OCI-LY7 (cell line): Measurements from ENCODE around the gene CEPT1. TPM values are rescaled to one million over a fixed set of nuclear protein-coding genes. Genes with fewer than 3 reads are reported as not detected.

Experiments used
- BruUV-seq: library from RNA; stranded (reverse); fragments of 400-500 nt; replicated peaks from 2 replicates; lab custom pipeline; 2021; lab: Mats Ljungman, UMichigan
- CTCF ChIA-PET: fragments of 300-600 bp; sonication (Branson Sonifier 250); formaldehyde crosslinking; loops from one replicate; lab custom pipeline; 2022; ENCODE audit warnings: antibody characterized with exemption; ENCODE audit not compliant: unreplicated experiment; lab: Charles Lee
- POLR2A ChIA-PET: fragments of 300-600 bp; sonication (Branson Sonifier 250); formaldehyde crosslinking; loops from one replicate; lab custom pipeline; 2022; ENCODE audit warnings: antibody characterized with exemption; lab: Charles Lee
- DNase-seq: peaks from one replicate; pipeline ENCODE4 v3.0.0-alpha.2; 2015; ENCODE audit warnings: low spot score
- H2AFZ ChIP-seq: fragments of 200-600 bp; sonication (generic), shearing (Covaris generic); 2 replicates; pipeline ENCODE4 v1.6.1; 2014; ENCODE audit warnings: mild to moderate bottlenecking, antibody characterized with exemption, low read length, moderate library complexity
- H3K27ac ChIP-seq: fragments of 200-600 bp; sonication (generic); 2 replicates; pipeline ENCODE4 v1.5.1; 2014; ENCODE audit warnings: mixed run types, low read depth, mild to moderate bottlenecking, moderate library complexity, low read length, inconsistent platforms; ENCODE audit not compliant: poor library complexity, severe bottlenecking
- H3K36me3 ChIP-seq: fragments of 200-600 bp; sonication (generic); 2 replicates; pipeline ENCODE4 v1.6.1; 2014; ENCODE audit warnings: mild to moderate bottlenecking, antibody characterized with exemption, low read length, moderate library complexity, mixed read lengths; ENCODE audit not compliant: insufficient read depth
- H3K4me1 ChIP-seq: fragments of 200-600 bp; sonication (generic); 2 replicates; pipeline ENCODE4 v1.5.1; 2014; ENCODE audit warnings: mild to moderate bottlenecking, low read length; ENCODE audit not compliant: insufficient read depth, poor library complexity, severe bottlenecking
- H3K4me2 ChIP-seq: fragments of 200-600 bp; sonication (generic); 2 replicates; pipeline ENCODE4 v1.6.1; 2014; ENCODE audit warnings: mild to moderate bottlenecking, low read length
- H3K4me3 ChIP-seq: fragments of 200-600 bp; sonication (generic); 2 replicates; pipeline ENCODE4 v1.5.1; 2014; ENCODE audit warnings: mild to moderate bottlenecking, low read depth, low read length; ENCODE audit not compliant: poor library complexity, severe bottlenecking
- H3K79me2 ChIP-seq: fragments of 200-600 bp; sonication (generic); 2 replicates; pipeline ENCODE4 v1.6.1; 2016; ENCODE audit warnings: low read depth, mild to moderate bottlenecking, low read length, moderate library complexity, mixed read lengths; ENCODE audit not compliant: insufficient read depth
- H3K9me2 ChIP-seq: fragments of 200-600 bp; sonication (generic); 2 replicates; pipeline ENCODE4 v1.6.1; 2016; ENCODE audit warnings: mild to moderate bottlenecking, low read length, mixed read lengths; ENCODE audit not compliant: insufficient read depth
- H3K9me3 ChIP-seq: fragments of 200-600 bp; sonication (generic); 2 replicates; pipeline ENCODE4 v1.6.1; 2014; ENCODE audit warnings: mild to moderate bottlenecking, mixed run types, low read length, mixed read lengths
- H4K20me1 ChIP-seq: fragments of 200-600 bp; sonication (generic); 2 replicates; pipeline ENCODE4 v1.6.1; 2014; ENCODE audit warnings: mild to moderate bottlenecking, antibody characterized with exemption, low read length, moderate library complexity, mixed read lengths; ENCODE audit not compliant: insufficient read depth
- EZH2phosphoT487 ChIP-seq: fragments of 200-600 bp; sonication (generic); IDR thresholded peaks from 2 replicates; pipeline ENCODE4 v1.6.1; 2018; ENCODE audit warnings: low read depth, borderline replicate concordance, mild to moderate bottlenecking, mixed run types, antibody characterized with exemption, low read length, moderate library complexity, mixed read lengths
- intact Hi-C: fragments of 100-400 bp; cut with micrococcal nuclease; formaldehyde crosslinking; loops from one replicate; pipeline ENCODE4 v1.10.0; 2022; ENCODE audit not compliant: unreplicated experiment
- total RNA-seq, 2 experiments: library from RNA; depleted of rRNA in 1 of 2; stranded (reverse); fragments of >200 nt in 1 of 2; shearing (Covaris generic) in 1 of 2; gene quantifications; 2 replicates each; pipeline ENCODE4 v1.2.3, GENCODE V29; 2014 to 2022
- TF ChIP-seq, protein P1 (sequence below): fragments of 200-600 bp; sonication (generic); conservative IDR thresholded peaks from 2 replicates; pipeline ENCODE4 v1.5.1; 2014; ENCODE audit warnings: mild to moderate bottlenecking, antibody characterized with exemption, low read length, moderate library complexity, mixed read lengths

The CEPT1 gene
- total RNA-seq, 2 experiments from 2014 or later, result 44.9 to 59.0 TPM

DNA sequence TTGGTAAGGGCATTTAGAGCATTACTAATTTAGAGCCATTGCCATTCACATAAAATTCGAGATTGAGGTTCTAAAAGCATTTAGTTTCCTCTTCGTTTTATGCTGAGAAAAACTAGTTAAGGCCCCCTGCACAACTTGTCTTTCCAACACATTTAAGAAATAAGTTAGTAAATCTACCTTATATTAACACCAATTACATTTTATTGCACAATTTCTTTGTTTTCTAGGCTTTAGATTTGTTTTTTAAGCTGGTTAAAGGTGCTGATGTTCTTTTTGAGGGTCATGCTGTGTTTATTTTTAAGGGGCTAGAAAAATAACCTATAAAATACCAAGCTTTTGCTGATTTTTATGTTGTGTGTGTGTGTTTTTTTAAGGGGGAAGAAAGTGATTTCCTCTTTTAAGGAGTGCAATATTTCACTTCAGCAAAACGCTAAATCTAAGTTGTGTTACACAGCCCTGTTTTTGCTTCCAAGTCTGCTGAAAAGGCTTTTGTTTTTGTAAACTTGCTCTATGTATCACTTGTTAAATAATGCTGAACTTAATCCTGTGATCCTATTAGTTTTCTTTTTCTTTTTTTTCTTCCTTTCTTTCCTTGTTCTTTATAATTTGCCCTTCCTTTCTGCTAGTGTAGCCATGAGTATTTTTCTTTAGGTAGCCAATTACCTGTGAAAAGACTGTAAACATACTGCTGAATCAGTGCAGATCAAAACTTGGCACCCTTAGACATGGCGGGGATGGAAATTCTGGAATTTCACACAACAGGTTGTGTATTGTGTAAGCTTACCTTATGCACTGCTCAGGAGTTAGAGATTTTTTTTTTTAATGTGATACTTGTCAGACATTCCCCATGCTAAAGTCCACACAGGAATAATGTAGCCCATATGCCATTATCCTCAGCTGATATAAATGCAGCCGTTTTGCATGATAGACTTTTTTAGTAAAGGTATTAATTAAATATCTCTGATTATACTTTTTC, 1.5 kb downstream of the CEPT1 start:
- no peaks in the 10 kb centered on the region for H3K9me2 ChIP-seq
- H3K4me1 ChIP-seq, result peaks cover 57% of the 10 kb centered on the region
- POLR2A ChIA-PET, result interaction anchor here (0.6 to 9.5 kb wide), 14 partner anchors 9 to 372 kb away, joined by 3 to 114 read pairs (median 4); no protein-coding TSS in a partner anchor
- no peaks in the 10 kb centered on the region for H3K9me3 ChIP-seq
- peaks cover 90% of the 10 kb centered on the region for H3K79me2 ChIP-seq
- no peak for DNase-seq
- CTCF ChIA-PET, result no interaction called here
- peak overlapping the region; percentile 94 for H3K4me3 ChIP-seq
- H3K4me2 ChIP-seq, result peak overlapping the region; percentile 85
- intact Hi-C loops, result loop anchor here (5.0 kb wide), 2 partner anchors 61 to 266 kb away; partner anchors contain the start of gene DENND2D
- TF ChIP-seq, protein P1, sequence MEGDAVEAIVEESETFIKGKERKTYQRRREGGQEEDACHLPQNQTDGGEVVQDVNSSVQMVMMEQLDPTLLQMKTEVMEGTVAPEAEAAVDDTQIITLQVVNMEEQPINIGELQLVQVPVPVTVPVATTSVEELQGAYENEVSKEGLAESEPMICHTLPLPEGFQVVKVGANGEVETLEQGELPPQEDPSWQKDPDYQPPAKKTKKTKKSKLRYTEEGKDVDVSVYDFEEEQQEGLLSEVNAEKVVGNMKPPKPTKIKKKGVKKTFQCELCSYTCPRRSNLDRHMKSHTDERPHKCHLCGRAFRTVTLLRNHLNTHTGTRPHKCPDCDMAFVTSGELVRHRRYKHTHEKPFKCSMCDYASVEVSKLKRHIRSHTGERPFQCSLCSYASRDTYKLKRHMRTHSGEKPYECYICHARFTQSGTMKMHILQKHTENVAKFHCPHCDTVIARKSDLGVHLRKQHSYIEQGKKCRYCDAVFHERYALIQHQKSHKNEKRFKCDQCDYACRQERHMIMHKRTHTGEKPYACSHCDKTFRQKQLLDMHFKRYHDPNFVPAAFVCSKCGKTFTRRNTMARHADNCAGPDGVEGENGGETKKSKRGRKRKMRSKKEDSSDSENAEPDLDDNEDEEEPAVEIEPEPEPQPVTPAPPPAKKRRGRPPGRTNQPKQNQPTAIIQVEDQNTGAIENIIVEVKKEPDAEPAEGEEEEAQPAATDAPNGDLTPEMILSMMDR, result no peak
- TF ChIP-seq EZH2phosphoT487, result no peak
- BruUV-seq, result TSS peak; percentile 44
- H3K36me3 ChIP-seq, result peaks cover 42% of the 10 kb centered on the region
- H2AFZ ChIP-seq, result no peak overlapping the region
- H3K27ac ChIP-seq, result peak overlapping the region; percentile 91
- peaks cover 30% of the 10 kb centered on the region; the same call in 1 of the 2 replicates for H4K20me1 ChIP-seq

DNA sequence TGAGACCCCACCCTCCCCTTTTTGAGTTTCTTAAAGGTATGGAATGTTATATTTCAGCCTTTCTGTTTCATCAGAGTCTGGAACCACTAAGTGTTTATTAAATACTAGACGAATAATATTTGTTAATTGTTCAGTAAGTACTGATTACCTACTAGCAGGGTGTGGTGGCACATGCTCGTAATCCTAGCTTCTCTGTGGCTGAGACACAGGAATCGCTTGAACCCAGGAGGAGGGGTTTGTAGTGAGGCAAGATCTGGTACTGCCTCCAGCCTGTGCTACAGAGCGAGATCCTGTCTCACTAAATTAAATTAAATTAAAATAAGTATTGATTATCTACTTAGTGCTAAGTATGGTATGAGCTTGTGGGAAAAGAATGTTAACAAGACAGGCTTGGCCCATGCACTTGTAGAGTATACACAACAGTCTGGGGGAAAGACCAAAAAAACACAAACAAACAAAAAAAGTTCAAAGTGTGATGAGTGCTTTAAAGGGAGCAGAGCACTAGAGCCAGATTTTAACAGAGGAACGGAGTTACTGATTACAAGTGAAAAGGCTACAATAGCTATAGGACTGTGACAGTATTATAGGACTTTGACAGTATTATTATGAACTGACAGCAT, 2.4 kb downstream of the CEPT1 start:
- no TSS peak for BruUV-seq
- peak overlapping the region; percentile 91 for H3K27ac ChIP-seq
- intact Hi-C loops, result loop anchor here (5.0 kb wide), 2 partner anchors 60 to 265 kb away; partner anchors contain the start of gene DENND2D
- peak overlapping the region; percentile 94 for H3K4me3 ChIP-seq
- peaks cover 44% of the 10 kb centered on the region for H3K36me3 ChIP-seq
- peak overlapping the region; percentile 85 for H3K4me2 ChIP-seq
- no peaks in the 10 kb centered on the region for H3K9me3 ChIP-seq
- H3K4me1 ChIP-seq, result peaks cover 63% of the 10 kb centered on the region
- H2AFZ ChIP-seq, result no peak overlapping the region
- peaks cover 95% of the 10 kb centered on the region for H3K79me2 ChIP-seq
- H3K9me2 ChIP-seq, result no peaks in the 10 kb centered on the region
- POLR2A ChIA-PET, result interaction anchor here (0.8 to 9.5 kb wide), 14 partner anchors 9 to 372 kb away, joined by 3 to 114 read pairs (median 4); no protein-coding TSS in a partner anchor
- DNase-seq, result peak; percentile 34
- CTCF ChIA-PET, result no interaction called here
- H4K20me1 ChIP-seq, result peaks cover 35% of the 10 kb centered on the region
- TF ChIP-seq, protein P1, result no peak
- TF ChIP-seq EZH2phosphoT487, result no peak
